Uterus (tissue), 4 donors: ENCODE data around the gene SCGB1C2. TPM values are rescaled to one million over a fixed set of nuclear protein-coding genes. Genes with fewer than 3 reads are reported as not detected.

Source experiments
- DNase-seq, 2 donors: peaks; one replicate each; pipeline ENCODE4 v3.0.0-alpha.2; 2019 to 2020
- H3K27ac ChIP-seq, 2 donors: fragments of 200-600 bp; sonication (generic); 1 replicate in 1 of 2; 2 replicates in 1 of 2; pipeline ENCODE4 v1.5.1; 2016 to 2018
- H3K27me3 ChIP-seq, 2 donors: fragments of 200-600 bp; sonication (generic); one replicate each; pipeline ENCODE4 v1.5.1; 2018 to 2019; ENCODE audit warnings: control low read depth in 1 of 2
- H3K36me3 ChIP-seq, 2 donors: fragments of 200-600 bp; sonication (generic); one replicate each; pipeline ENCODE4 v1.5.1; 2019; ENCODE audit warnings: control low read depth in 1 of 2
- H3K4me1 ChIP-seq, 2 donors: fragments of 200-600 bp; sonication (generic); one replicate each; pipeline ENCODE4 v1.5.1; 2018 to 2019; ENCODE audit warnings: control low read depth in 1 of 2
- H3K4me3 ChIP-seq, 2 donors: fragments of 200-600 bp; sonication (generic); 1 replicate in 1 of 2; 2 replicates in 1 of 2; pipeline ENCODE4 v1.5.1; 2018 to 2019; ENCODE audit warnings: mild to moderate bottlenecking in 1 of 2
- H3K9me3 ChIP-seq, 2 donors: fragments of 200-600 bp; sonication (generic); one replicate each; pipeline ENCODE4 v1.5.1; 2019; ENCODE audit warnings: control low read depth in 1 of 2
- CTCF ChIP-seq, 4 experiments: fragments of 200-600 bp in 2 of 4; fragments of 450-650 bp in 2 of 4; sonication (generic) in 2 of 4; IDR thresholded peaks; one replicate each; pipeline ENCODE4 v1.5.1; 2016 to 2019; ENCODE audit warnings: antibody characterized with exemption in 4 of 4, mild to moderate bottlenecking in 2 of 4, moderate library complexity in 1 of 4
- POLR2A ChIP-seq, 2 donors: fragments of 450-650 bp; IDR thresholded peaks; one replicate each; pipeline ENCODE4 v1.6.1; 2016; ENCODE audit warnings: antibody characterized with exemption in 2 of 2, mild to moderate bottlenecking in 1 of 2, moderate library complexity in 1 of 2
- intact Hi-C: fragments of 100-400 bp; cut with DNase I; formaldehyde crosslinking; loops from one replicate; pipeline ENCODE4 v1.15.1; 2023; ENCODE audit warnings: low total_unique reads
- total RNA-seq, 4 donors: library from RNA; depleted of rRNA in 3 of 4; stranded (reverse); fragments of >200 nt in 3 of 4; gene quantifications; one replicate each; pipeline versions ENCODE4 v1.1.0 to v1.2.4, GENCODE V29; 2014 to 2023
- donor health status: DM: yes; HTN: yes; CAD: no.

SCGB1C2 gene
- total RNA-seq, 4 donors from 2014 or later, result not detected

GRCh38 chr17:180381-181244 lies 43.2 kb downstream of the SCGB1C2 start:
- peaks cover 0 to 5% of the 10 kb centered on the region in 2 donors for H3K27me3 ChIP-seq
- peaks cover 0 to 12% of the 10 kb centered on the region in 2 donors for H3K4me1 ChIP-seq
- H3K27ac ChIP-seq, result peak overlapping the region; percentile 67 to 71
- no peak for DNase-seq
- no peak for TF ChIP-seq CTCF (IDR thresholded peaks at IDR 0.05)
- no peak for TF ChIP-seq POLR2A (IDR thresholded peaks at IDR 0.05)
- peak overlapping the region; percentile 18 to 28 for H3K4me3 ChIP-seq
- intact Hi-C loops, result no loop called here
- H3K9me3 ChIP-seq, result no peaks in the 10 kb centered on the region
- no peaks in the 10 kb centered on the region for H3K36me3 ChIP-seq

GRCh38 chr17:181245-182049 lies 44.1 kb downstream of the SCGB1C2 start, which contains the start of gene DOC2B:
DOC2B (minus strand) TSS chr17:181650; CDS start chr17:181479, 171 bp downstream.
- DNase-seq, result no peak
- H3K27me3 ChIP-seq, result peaks cover 0 to 5% of the 10 kb centered on the region in 2 donors
- TF ChIP-seq CTCF (IDR thresholded peaks at IDR 0.05) (peak in 1 of 4 experiments; percentile 33), POLR2A (IDR thresholded peaks at IDR 0.05) (no peak)
- H3K9me3 ChIP-seq, result no peaks in the 10 kb centered on the region
- no peaks in the 10 kb centered on the region for H3K36me3 ChIP-seq
- intact Hi-C loops, result no loop called here
- H3K27ac ChIP-seq, result peak within 1 kb of the TSS; percentile 67 to 71
- H3K4me1 ChIP-seq, result peaks cover 0 to 12% of the 10 kb centered on the region in 2 donors
- H3K4me3 ChIP-seq, result peak within 1 kb of the TSS in 1 of 2 donors; percentile 28

GRCh38 chr17:182050-182751 lies 44.8 kb downstream of the SCGB1C2 start:
- DNase-seq, result no peak
- H3K4me3 ChIP-seq, result no peak overlapping the region
- no peaks in the 10 kb centered on the region for H3K9me3 ChIP-seq
- H3K27me3 ChIP-seq, result peaks cover 0 to 5% of the 10 kb centered on the region in 2 donors
- no peaks in the 10 kb centered on the region for H3K36me3 ChIP-seq
- intact Hi-C loops, result no loop called here
- H3K27ac ChIP-seq, result no peak overlapping the region
- peaks cover 0 to 12% of the 10 kb centered on the region in 2 donors for H3K4me1 ChIP-seq
- no peak for TF ChIP-seq CTCF (IDR thresholded peaks at IDR 0.05)

- H3K27ac ChIP-seq, result no peak overlapping the region
- no peaks in the 10 kb centered on the region for H3K36me3 ChIP-seq
- peaks cover 0 to 5% of the 10 kb centered on the region in 2 donors for H3K27me3 ChIP-seq
- no peaks in the 10 kb centered on the region for H3K9me3 ChIP-seq
- no peak for TF ChIP-seq POLR2A (IDR thresholded peaks at IDR 0.05)
- TF ChIP-seq CTCF (IDR thresholded peaks at IDR 0.05), result no peak
- H3K4me3 ChIP-seq, result no peak overlapping the region
- intact Hi-C loops, result no loop called here
- peaks cover 0 to 12% of the 10 kb centered on the region in 2 donors for H3K4me1 ChIP-seq
- DNase-seq, result no peak
Measured at GRCh38 chr17:183021-183420, 45.7 kb downstream of the SCGB1C2 start.
